Midbrain (tissue), 1 donor: ENCODE data around the gene MACROH2A1.
A peak's percentile ranks its signal among the peaks of the same experiment; 100 is the strongest.
"Not testable (repeated sequence)": the region's sequence is repeated elsewhere in the genome, so short reads cannot be mapped to it uniquely, and the experiment has no call there.

Source experiments
- DNase-seq: peaks from one replicate; lab custom pipeline; 2025; lab: John Stamatoyannopoulos, UW

The MACROH2A1 gene

DNA sequence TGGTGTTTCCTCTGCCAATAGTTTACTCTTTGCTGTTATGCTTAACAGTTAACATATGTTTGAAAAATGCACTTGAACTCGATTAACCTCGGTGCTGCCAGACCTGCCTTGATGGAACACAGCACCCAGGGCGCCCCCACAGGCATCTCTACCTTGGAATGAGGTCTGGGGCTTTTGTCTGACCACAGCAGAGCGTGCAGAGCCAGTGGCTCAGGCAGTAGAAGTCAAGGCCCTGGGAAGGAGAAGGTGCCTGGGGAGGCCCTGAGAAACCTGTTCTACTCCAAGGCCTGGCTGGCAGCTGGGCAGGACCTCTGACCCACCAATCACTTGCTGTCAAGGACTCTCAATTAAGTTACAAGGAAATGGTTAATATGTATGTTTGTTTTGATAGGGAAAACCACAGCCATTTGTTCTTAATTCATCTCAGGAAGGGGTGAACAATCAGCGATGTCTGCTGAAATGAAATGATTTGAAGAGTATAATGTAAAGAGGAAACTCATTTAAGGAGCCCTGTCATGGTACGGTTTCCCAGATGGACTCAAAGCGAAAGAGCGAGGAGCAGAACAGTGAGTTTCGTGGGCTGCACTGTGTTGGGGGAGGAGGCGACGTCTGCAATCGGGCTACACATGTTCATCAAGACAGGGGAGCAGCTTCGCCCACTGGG lies 21.9 kb downstream of the MACROH2A1 start:
- DNase-seq = no peak

- DNase-seq = peak; percentile 32
Observed at GRCh38 chr5:135375040-135375793, 23.8 kb downstream of the MACROH2A1 start.

DNA sequence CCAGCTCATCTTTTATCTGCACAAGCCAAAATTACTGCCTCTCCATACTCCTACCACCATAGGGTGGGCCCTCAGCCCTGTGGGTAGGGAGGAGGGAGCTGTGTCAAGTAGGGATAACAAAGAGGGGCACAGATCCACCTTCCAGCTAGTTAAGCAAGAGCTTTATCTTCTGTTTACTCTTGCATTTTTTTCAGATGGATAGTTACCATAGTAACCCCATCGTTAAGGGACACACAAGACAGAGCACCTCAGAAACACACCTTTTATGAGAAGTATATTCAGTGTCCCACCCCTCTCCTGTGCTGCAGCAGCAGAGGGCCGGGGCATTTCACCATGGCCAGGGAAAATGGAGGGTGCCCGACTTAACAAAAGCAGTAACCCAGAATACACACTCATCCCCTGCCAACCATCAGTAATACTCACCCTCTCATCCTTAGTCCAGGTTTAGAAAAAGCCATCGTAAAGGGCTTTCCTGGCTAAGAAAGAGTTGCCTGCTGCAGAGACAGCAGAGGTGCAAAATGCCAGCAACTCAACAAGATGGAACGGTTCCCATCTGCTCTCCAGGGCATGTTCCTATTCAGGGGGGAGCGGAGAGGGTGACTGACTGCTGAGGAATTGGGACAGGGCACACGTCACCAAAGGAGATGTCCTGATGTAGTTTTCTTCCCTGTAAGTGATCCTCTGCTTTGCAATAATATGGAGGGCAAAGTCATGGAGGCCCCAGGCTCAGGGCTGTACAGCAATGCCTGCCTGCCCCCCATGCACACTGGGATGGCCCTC lies 25.1 kb downstream of the MACROH2A1 start:
- no peak for DNase-seq

DNA sequence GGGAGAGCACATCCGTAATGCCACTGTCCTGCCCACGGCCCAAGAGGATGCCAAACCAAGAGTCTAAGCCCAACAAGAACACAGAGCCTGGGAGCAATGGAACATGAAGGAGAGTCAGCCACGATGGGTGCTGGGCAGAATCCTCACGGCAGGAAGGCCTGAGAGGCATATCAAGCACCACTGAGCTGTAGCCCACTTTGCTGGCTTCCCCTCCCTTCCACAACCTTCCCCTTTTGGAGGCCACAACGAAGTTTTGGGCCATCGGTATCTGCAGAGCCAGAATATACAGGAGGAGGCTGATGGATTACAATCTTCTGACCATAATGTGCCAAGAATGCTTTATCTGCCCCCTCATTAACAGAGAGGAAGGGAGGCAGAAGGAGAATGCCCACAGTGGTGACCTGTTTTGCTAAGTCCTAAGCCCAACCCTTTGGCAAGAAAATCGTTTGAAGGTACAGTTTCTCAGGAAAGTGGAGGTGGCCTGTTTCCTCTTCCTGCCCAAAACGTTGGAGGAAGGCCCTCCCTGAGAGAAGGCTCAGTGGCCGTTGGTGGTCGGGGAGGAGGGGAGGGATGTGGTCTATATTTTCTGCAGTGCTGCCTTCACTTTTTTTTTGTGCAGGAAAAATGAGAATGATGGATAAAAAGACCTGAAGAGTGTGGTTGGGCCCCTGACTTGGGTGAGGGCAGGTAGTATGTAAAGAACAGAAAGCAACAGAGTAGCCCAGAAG lies 26.2 kb downstream of the MACROH2A1 start:
- no peak for DNase-seq

- DNase-seq = no peak
Observed at GRCh38 chr5:135371622-135372232, 27.3 kb downstream of the MACROH2A1 start.

DNA sequence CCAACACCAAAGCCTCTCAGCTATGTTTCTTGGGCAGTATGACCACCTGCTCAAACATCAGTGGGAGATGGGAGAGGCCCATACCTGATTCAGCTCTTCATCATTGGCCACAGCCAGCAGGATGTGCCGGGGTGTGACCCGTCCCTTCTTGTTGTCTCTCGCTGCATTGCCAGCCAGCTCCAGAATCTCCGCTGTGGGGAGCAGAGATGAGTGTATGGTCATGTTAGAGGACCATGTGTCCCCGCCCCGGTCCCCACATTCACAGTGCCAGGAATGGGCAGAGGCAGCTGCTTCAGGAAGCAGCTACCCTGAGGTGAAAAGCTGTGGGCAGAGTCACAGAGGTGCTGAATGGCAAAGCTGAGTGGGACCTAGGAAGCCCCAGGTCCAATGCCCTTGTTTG lies 29.1 kb downstream of the MACROH2A1 start:
- DNase-seq = no peak

- no peak for DNase-seq
Observed at GRCh38 chr5:135367554-135367953, 31.5 kb downstream of the MACROH2A1 start.

- no peak for DNase-seq
Observed at GRCh38 chr5:135367076-135367475, 32.0 kb downstream of the MACROH2A1 start.

GRCh38 chr5:135365281-135365680 lies 33.8 kb downstream of the MACROH2A1 start:
- DNase-seq = no peak

DNA sequence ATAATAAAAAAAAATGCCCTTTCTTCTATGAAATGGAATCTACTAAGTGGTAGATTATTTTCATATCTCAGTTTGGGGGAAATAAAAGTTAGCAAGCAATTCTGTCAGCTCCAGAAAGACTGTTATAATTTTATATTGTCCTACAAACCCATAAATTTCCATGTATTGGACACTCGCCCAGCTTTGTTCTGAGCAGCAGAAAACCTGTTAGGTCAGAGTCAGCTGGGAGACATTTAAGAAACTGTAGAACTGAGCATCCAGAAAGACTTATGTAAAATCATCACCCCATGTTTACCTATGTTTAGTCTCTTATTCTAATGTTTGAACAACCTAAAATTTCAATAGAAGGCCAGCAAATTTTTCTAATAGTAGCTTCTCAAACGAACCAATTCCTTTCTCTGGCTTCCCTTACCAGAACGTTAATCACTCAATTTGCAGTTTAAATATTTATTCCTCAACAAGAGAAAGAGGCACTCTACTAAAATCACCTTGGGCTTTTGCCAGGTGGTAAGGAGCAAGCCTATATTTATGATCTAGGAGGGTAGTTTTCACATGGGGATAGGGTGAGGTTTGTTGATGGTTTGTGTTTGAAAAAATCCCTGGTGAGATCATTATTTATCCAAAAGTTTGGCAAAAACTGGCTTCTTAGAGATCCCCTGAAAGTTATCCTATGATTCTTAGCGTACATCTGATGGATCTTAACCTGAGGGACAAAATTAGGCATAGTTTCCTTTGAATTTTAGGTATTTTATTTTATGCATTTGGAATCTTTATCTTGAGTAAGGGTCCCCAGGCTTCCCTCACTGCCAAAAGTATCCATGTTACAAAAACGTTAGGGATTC lies 34.4 kb downstream of the MACROH2A1 start:
- no peak for DNase-seq

GRCh38 chr5:135363342-135363741 lies 35.7 kb downstream of the MACROH2A1 start:
- DNase-seq = not testable (repeated sequence)

DNA sequence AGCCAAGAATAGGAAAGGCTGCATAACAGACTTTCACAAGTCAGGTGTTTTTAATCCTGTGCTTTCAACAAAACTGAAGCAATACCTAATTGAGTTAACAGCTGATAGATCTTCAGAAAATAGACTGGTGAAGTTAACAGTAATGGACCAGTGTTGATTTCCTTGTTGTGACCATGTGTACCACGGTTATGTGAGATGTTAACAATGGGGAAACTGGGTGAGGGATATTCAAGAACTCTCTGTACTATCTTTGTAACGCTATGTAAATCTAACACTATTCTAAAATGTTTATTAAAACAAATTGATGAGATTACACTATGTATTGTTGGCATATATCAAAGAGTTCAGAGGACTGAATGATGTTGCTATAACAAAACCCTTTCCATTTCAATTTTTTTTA lies 36.9 kb downstream of the MACROH2A1 start:
- no peak for DNase-seq

- no peak for DNase-seq
Observed at GRCh38 chr5:135360278-135361274, 38.5 kb downstream of the MACROH2A1 start.

- no peak for DNase-seq
Observed at GRCh38 chr5:135359374-135360165, 39.5 kb downstream of the MACROH2A1 start.

DNA sequence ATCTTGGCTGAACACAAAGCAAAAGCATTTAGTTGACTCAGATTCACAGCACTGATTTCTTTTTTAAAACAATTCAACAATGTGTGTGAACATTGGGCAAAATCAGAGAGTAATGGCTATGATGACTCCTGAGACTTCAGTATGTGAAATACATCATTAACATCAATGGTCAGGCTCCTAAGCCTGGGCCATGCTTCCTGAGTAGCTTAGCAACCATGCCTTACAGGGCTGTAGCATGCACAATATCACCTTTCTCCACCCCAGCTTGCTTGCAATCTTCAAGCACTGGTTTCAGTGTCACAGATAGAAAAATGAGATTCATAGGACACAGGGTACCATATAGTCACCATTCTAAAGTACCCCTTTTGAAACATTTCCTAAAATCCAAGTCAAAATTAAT lies 41.3 kb downstream of the MACROH2A1 start:
- no peak for DNase-seq

GRCh38 chr5:135356522-135357318 lies 42.3 kb downstream of the MACROH2A1 start:
- no peak for DNase-seq

DNA sequence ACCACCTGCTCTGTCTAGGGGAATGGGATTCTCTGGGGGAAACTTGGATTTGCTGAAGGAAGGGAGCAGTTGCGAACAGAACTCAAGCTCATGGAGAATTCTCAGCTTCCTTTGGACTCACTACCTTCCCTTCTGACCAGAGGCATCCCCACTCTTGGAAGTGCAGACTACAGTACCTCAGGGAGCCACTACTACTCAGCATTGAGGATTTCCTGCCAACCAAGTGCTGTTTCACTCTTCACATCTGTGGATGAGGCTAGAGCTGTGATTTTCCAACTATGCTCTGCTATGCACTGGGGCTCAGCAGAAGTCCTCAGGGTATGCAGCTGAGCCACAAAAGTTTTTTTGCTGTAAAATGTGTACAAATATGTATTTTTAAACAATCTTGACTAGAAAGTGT lies 43.9 kb downstream of the MACROH2A1 start:
- no peak for DNase-seq
